Adrenal gland (tissue), 12 donors: ENCODE results near the gene PLEKHO2. TPM values are rescaled to one million over a fixed set of nuclear protein-coding genes. Genes with fewer than 3 reads are reported as not detected.
A peak's percentile ranks its signal among the peaks of the same experiment; 100 is the strongest.

Source experiments
- DNase-seq, 7 donors: peaks; one replicate each; pipeline ENCODE4 v3.0.0-alpha.2; 2019 to 2020
- H3K27ac ChIP-seq, 5 donors: fragments of 200-600 bp; sonication (generic) in 4 of 5; 1 replicate in 3 of 5; 2 replicates in 2 of 5; pipeline versions ENCODE4 v1.5.1 to v1.8.0; 2016 to 2020; ENCODE audit warnings: mild to moderate bottlenecking in 1 of 5
- H3K27me3 ChIP-seq: fragments of 200-600 bp; 2 replicates; pipeline ENCODE4 v1.8.0; 2021
- H3K36me3 ChIP-seq, 2 donors: fragments of 200-600 bp; replicated peaks in 1 of 2; 1 replicate in 1 of 2; 2 replicates in 1 of 2; pipeline versions ENCODE4 v1.5.1 to v1.8.0; 2018 to 2022
- H3K4me1 ChIP-seq, 2 donors: fragments of 200-600 bp; replicated peaks in 1 of 2; 1 replicate in 1 of 2; 2 replicates in 1 of 2; pipeline versions ENCODE4 v1.5.1 to v1.8.0; 2018 to 2021
- H3K4me3 ChIP-seq, 4 donors: fragments of 200-600 bp; sonication (generic) in 3 of 4; one replicate each; pipeline ENCODE4 v1.5.1; 2016 to 2018
- H3K9me3 ChIP-seq, 3 donors: fragments of 200-600 bp; sonication (generic) in 1 of 3; replicated peaks in 1 of 3; 1 replicate in 2 of 3; 2 replicates in 1 of 3; pipeline versions ENCODE4 v1.5.1 to v1.8.0; 2016 to 2021
- CTCF ChIP-seq, 6 experiments: fragments of 450-650 bp in 4 of 6; fragments of 200-600 bp in 2 of 6; sonication (generic) in 1 of 6; IDR thresholded peaks; 1 replicate in 5 of 6; 2 replicates in 1 of 6; pipeline versions ENCODE4 v1.5.1 to v1.8.0; 2016 to 2021; ENCODE audit warnings: antibody characterized with exemption in 6 of 6, mild to moderate bottlenecking in 2 of 6, moderate library complexity in 1 of 6
- POLR2A ChIP-seq, 2 donors: fragments of 450-650 bp; IDR thresholded peaks; one replicate each; pipeline ENCODE4 v1.6.1; 2017; ENCODE audit warnings: antibody characterized with exemption in 2 of 2, mild to moderate bottlenecking in 2 of 2, moderate library complexity in 1 of 2
- WGBS, 4 donors: extraction: QIAGEN DNeasy Blood & Tissue Kit in 2 of 4; methylation state at CpG; one replicate each; pipeline versions ENCODE4 v1.1.5 to v1.1.7; 2013 to 2017; 5-methylcytosine and 5-hydroxymethylcytosine counted together
- intact Hi-C, 2 donors: fragments of 100-400 bp; cut with DNase I; formaldehyde crosslinking; loops; one replicate each; pipeline versions ENCODE4 v1.14.1 to v1.15.0; 2022 to 2023
- polyA plus RNA-seq, 3 donors: library from polyadenylated mRNA; stranded (reverse); fragments of 200-250 nt in 2 of 3; fragments of 350-450 nt in 1 of 3; fragmentation: Illumina TruSeq in 1 of 3; extraction: RNeasy Lipid Tissue Mini Kit (QIAGEN cat#74804) in 1 of 3; gene quantifications; one replicate each; pipeline ENCODE4 v1.2.3, GENCODE V29; 2013 to 2014
- total RNA-seq, 9 donors: library from RNA; depleted of rRNA in 4 of 9; stranded (reverse); fragments of >200 nt in 4 of 9; fragments of 120-200 nt in 1 of 9; fragmentation: NEBNext Ultra II Directional in 1 of 9; extraction: Animal tissue kit (Norgen Biotek cat#: 25700) in 1 of 9; gene quantifications; one replicate each; pipeline versions ENCODE4 v1.1.0 to v1.2.4, GENCODE V29; 2013 to 2023
- donor health status: healthy with polysubstance abuse.
- donor health status: Bipolar disorder and iron deficiency.
- donor health status: DM: yes; HTN: yes; CAD: no.
- donor health status: DM: no; HTN: no; CAD: no.
- donor health status: DM: no; HTN: no; CAD: no.
- donor health status: DM: yes; HTN: yes; CAD: no.

Gene PLEKHO2
- total and polyA plus RNA-seq, 12 donors: 11.7 to 62.9 (median 48.5) TPM

- intact Hi-C loops: loop anchor here in 1 of 2 donors (10.0 kb wide), 1 partner anchor 182 kb away; no protein-coding TSS in a partner anchor
- no peaks in the 10 kb centered on the region for H3K9me3 ChIP-seq
- no peaks in the 10 kb centered on the region for H3K27me3 ChIP-seq
- DNase-seq: no peak
- 78 to 84% (median 81%) methylated on average over 2 of the region's 2 CpGs for WGBS, 4 donors
- no peak overlapping the region for H3K4me3 ChIP-seq
- no peak for TF ChIP-seq POLR2A (IDR thresholded peaks at IDR 0.05)
- TF ChIP-seq CTCF (IDR thresholded peaks at IDR 0.05): no peak
- H3K4me1 ChIP-seq: peaks cover 0 to 21% of the 10 kb centered on the region in 2 donors
- no peaks in the 10 kb centered on the region for H3K36me3 ChIP-seq
- peak overlapping the region in 1 of 5 donors; percentile 26 for H3K27ac ChIP-seq
Observed at GRCh38 chr15:64916365-64916764, 74.7 kb downstream of the PLEKHO2 start.

- Histone ChIP-seq H3K4me3 (no peak overlapping the region), H3K9me3 (no peaks in the 10 kb centered on the region), H3K36me3 (no peaks in the 10 kb centered on the region), H3K27me3 (no peaks in the 10 kb centered on the region), H3K4me1 (peaks cover 0 to 21% of the 10 kb centered on the region in 2 donors), H3K27ac (no peak overlapping the region)
- 80 to 95% (median 88%) methylated on average over 1 to 9 of the region's 9 CpGs for WGBS, 4 donors
- TF ChIP-seq CTCF (IDR thresholded peaks at IDR 0.05) (no peak), POLR2A (IDR thresholded peaks at IDR 0.05) (no peak)
- no peak for DNase-seq
- intact Hi-C loops: loop anchor here in 1 of 2 donors (10.0 kb wide), 1 partner anchor 182 kb away; no protein-coding TSS in a partner anchor
Observed at GRCh38 chr15:64917211-64917610, 75.5 kb downstream of the PLEKHO2 start.

Other genes with a start within 250 kb of the PLEKHO2 start
- 1 to 10 TPM in 7 of 9 donors, under 1 TPM in 1, not detected in 1; 0.39 to 6.3 (median 3.9) TPM for gene RBPMS2, start 66.3 kb upstream of the PLEKHO2 start, total RNA-seq
- gene RBPMS2, start 66.3 kb upstream of the PLEKHO2 start, polyA plus RNA-seq: 1 to 10 TPM; 2.6 to 6.1 (median 4.0) TPM
- gene PIF1, start 16.3 kb upstream of the PLEKHO2 start, total RNA-seq: 1 to 10 TPM in 6 of 9 donors, under 1 TPM in 3; 0.26 to 4.0 (median 1.8) TPM
- 1 to 10 TPM in 2 of 3 donors, under 1 TPM in 1; 0.33 to 6.0 (median 3.0) TPM for gene PIF1, start 16.3 kb upstream of the PLEKHO2 start, polyA plus RNA-seq
- gene ANKDD1A, start 70.0 kb downstream of the PLEKHO2 start, total RNA-seq: 10 to 100 TPM in 8 of 9 donors, 1 to 10 TPM in 1; 7.0 to 41.7 (median 31.2) TPM
- 10 to 100 TPM; 13.0 to 29.7 (median 23.0) TPM for gene ANKDD1A, start 70.0 kb downstream of the PLEKHO2 start, polyA plus RNA-seq
- 100 to 1,000 TPM in 3 of 9 donors, 10 to 100 TPM in 6; 67.7 to 121 (median 93.4) TPM for gene SPG21, start 148.0 kb downstream of the PLEKHO2 start, total RNA-seq
- gene SPG21, start 148.0 kb downstream of the PLEKHO2 start, polyA plus RNA-seq: 10 to 100 TPM; 51.1 to 89.5 (median 58.4) TPM
- 10 to 100 TPM; 14.8 to 42.8 (median 17.8) TPM for gene MTFMT, start 187.7 kb downstream of the PLEKHO2 start, total RNA-seq
- gene MTFMT, start 187.7 kb downstream of the PLEKHO2 start, polyA plus RNA-seq: 10 to 100 TPM in 1 of 3 donors, 1 to 10 TPM in 2; 5.2 to 11.2 (median 6.4) TPM
- gene SLC51B, start 203.5 kb downstream of the PLEKHO2 start, total RNA-seq: 1 to 10 TPM in 1 of 9 donors, under 1 TPM in 5, not detected in 3; 0.32 to 2.6 (median 0.62) TPM
- gene SLC51B, start 203.5 kb downstream of the PLEKHO2 start, polyA plus RNA-seq: 1 to 10 TPM in 2 of 3 donors, under 1 TPM in 1; 0.40 to 3.1 (median 1.5) TPM
- gene RASL12, start 226.1 kb downstream of the PLEKHO2 start, total RNA-seq: 1 to 10 TPM; 1.3 to 9.2 (median 2.7) TPM
- gene RASL12, start 226.1 kb downstream of the PLEKHO2 start, polyA plus RNA-seq: 1 to 10 TPM; 1.4 to 7.0 (median 4.3) TPM
- gene KBTBD13, start 234.8 kb downstream of the PLEKHO2 start, total RNA-seq: not detected
- gene KBTBD13, start 234.8 kb downstream of the PLEKHO2 start, polyA plus RNA-seq: not detected